ENCODE results near the gene OGA.

Gene OGA

GRCh38 chr10:101762736-101763135, 55.5 kb downstream of the OGA start:
- H3K4me3 ChIP-seq (ENCODE audit: low read depth, low read length), result no peak overlapping the region
- peaks cover 12% of the 10 kb centered on the region for H3K4me1 ChIP-seq (ENCODE audit: control insufficient read depth, insufficient read depth, low read length)
- no peaks in the 10 kb centered on the region for H3K36me3 ChIP-seq (ENCODE audit: control insufficient read depth in 2 of 2, insufficient read depth in 1 of 2, low read length in 2 of 2)
- H3K9me3 ChIP-seq (ENCODE audit: control insufficient read depth, insufficient read depth, low read depth, low read length), result no peaks in the 10 kb centered on the region
- CTCF ChIA-PET, result interaction anchor here (0.6 kb wide), 1 partner anchor 668 kb away, joined by 5 read pairs; no protein-coding TSS in a partner anchor
- no peak for TF ChIP-seq ZNF701 (tag by site-specific recombination; IDR thresholded peaks at IDR 0.05)
- no peak overlapping the region for H3K27ac ChIP-seq (ENCODE audit: extremely low read depth, low read depth, low read length)
- POLR2A ChIA-PET, result no interaction called here

GRCh38 chr10:101761226-101761625, 57.0 kb downstream of the OGA start:
- POLR2A ChIA-PET, result no interaction called here
- Histone ChIP-seq H3K27ac (ENCODE audit: extremely low read depth, low read depth, low read length) (no peak overlapping the region), H3K4me3 (ENCODE audit: low read depth, low read length) (no peak overlapping the region), H3K9me3 (ENCODE audit: control insufficient read depth, insufficient read depth, low read depth, low read length) (no peaks in the 10 kb centered on the region), H3K4me1 (ENCODE audit: control insufficient read depth, insufficient read depth, low read length) (peaks cover 8% of the 10 kb centered on the region), H3K36me3 (ENCODE audit: control insufficient read depth in 2 of 2, insufficient read depth in 1 of 2, low read length in 2 of 2) (no peaks in the 10 kb centered on the region)
- TF ChIP-seq ZNF335 (tag by site-specific recombination; conservative IDR thresholded peaks at IDR 0.05), result no peak
- TF ChIP-seq ZIC2 (tag by site-specific recombination; IDR thresholded peaks at IDR 0.05), result no peak
- no peak for TF ChIP-seq ZNF629 (tag by site-specific recombination; IDR thresholded peaks at IDR 0.05)
- no peak for TF ChIP-seq ZNF624 (tag by site-specific recombination; IDR thresholded peaks at IDR 0.05)
- TF ChIP-seq ZNF707 (tag by site-specific recombination; IDR thresholded peaks at IDR 0.05), result no peak
- TF ChIP-seq ZNF169 (tag by site-specific recombination; IDR thresholded peaks at IDR 0.05), result no peak
- no peak for TF ChIP-seq ZNF521 (tag by site-specific recombination; IDR thresholded peaks at IDR 0.05)
- no peak for TF ChIP-seq ZEB2 (tag by site-specific recombination; IDR thresholded peaks at IDR 0.05)
- TF ChIP-seq ZNF148 (tag by site-specific recombination; IDR thresholded peaks at IDR 0.05; ENCODE audit: borderline replicate concordance), result no peak
- no peak for TF ChIP-seq ZNF280D (tag by site-specific recombination; IDR thresholded peaks at IDR 0.05)
- no peak for TF ChIP-seq GLIS1 (tag by site-specific recombination; IDR thresholded peaks at IDR 0.05)
- TF ChIP-seq ZNF585B (tag by site-specific recombination; IDR thresholded peaks at IDR 0.05), result no peak
- TF ChIP-seq ZNF518A (tag by site-specific recombination; conservative IDR thresholded peaks at IDR 0.05; ENCODE audit: low read depth), result no peak
- no peak for TF ChIP-seq ZNF692 (tag by site-specific recombination; IDR thresholded peaks at IDR 0.05)
- TF ChIP-seq ZNF473 (tag by site-specific recombination; IDR thresholded peaks at IDR 0.05), result no peak
- no peak for TF ChIP-seq ZNF324 (tag by site-specific recombination; IDR thresholded peaks at IDR 0.05)
- TF ChIP-seq ZNF561 (tag by site-specific recombination; IDR thresholded peaks at IDR 0.05; ENCODE audit: borderline replicate concordance), result no peak
- TF ChIP-seq PRDM6 (tag by site-specific recombination; IDR thresholded peaks at IDR 0.05), result no peak
- TF ChIP-seq YY2 (tag by site-specific recombination; IDR thresholded peaks at IDR 0.05), result no peak
- CTCF ChIA-PET, result interaction anchor here (2.4 kb wide), 1 partner anchor 158 kb away, joined by 7 read pairs; no protein-coding TSS in a partner anchor
